ENCODE measurements around the gene TAF11L12. TPM values are rescaled to one million over a fixed set of nuclear protein-coding genes. Genes with fewer than 3 reads are reported as not detected.
"Not testable (repeated sequence)": the region's sequence is repeated elsewhere in the genome, so short reads cannot be mapped to it uniquely, and the experiment has no call there.

TAF11L12 gene
- total RNA-seq (not detected), polyA plus RNA-seq (not detected)
- long read RNA-seq, donor 1 = 0 reads
- long read RNA-seq, donor 2 = 0 reads
- long read RNA-seq, donor 3 = 0 reads

- intact Hi-C loops (cut with DNase I); DNase-seq; H3K36me3 ChIP-seq; H3K4me3 ChIP-seq; H3K27me3 ChIP-seq; H3K27ac ChIP-seq; H3K4me1 ChIP-seq (ENCODE audit: insufficient read depth); H3K9me3 ChIP-seq: not testable (repeated sequence)
- WGBS, 3 donors = 20 to 66% (median 52%) methylated on average over 1 to 2 of the region's 2 CpGs
Observed at GRCh38 chr5:17610092-17610491, at the start of gene TAF11L12. Gene TAF11L12, plus strand, starts transcription at chr5:17610392.

- intact Hi-C loops (cut with DNase I); H3K9me3 ChIP-seq; H3K27ac ChIP-seq; H3K4me1 ChIP-seq (ENCODE audit: insufficient read depth); H3K36me3 ChIP-seq; H3K4me3 ChIP-seq; DNase-seq; H3K27me3 ChIP-seq: not testable (repeated sequence)
- WGBS, 3 donors = no CpG with 5 or more reads among the region's 16 CpGs
Observed at GRCh38 chr5:17585658-17586057, 24.5 kb upstream of the TAF11L12 start, which contains the start of gene TAF11L7. Gene TAF11L7, minus strand, starts transcription at chr5:17585758.

- H3K4me3 ChIP-seq; H3K27me3 ChIP-seq; H3K4me1 ChIP-seq (ENCODE audit: insufficient read depth); DNase-seq; H3K9me3 ChIP-seq; H3K27ac ChIP-seq; H3K36me3 ChIP-seq; intact Hi-C loops (cut with DNase I): not testable (repeated sequence)
- no CpG with 5 or more reads among the region's 16 CpGs for WGBS, 3 donors
Observed at GRCh38 chr5:17590860-17591259, 19.3 kb upstream of the TAF11L12 start, which contains the start of gene TAF11L8. Gene TAF11L8, minus strand, starts transcription at chr5:17590960.

- DNase-seq; H3K36me3 ChIP-seq; intact Hi-C loops (cut with DNase I); H3K9me3 ChIP-seq; H3K27me3 ChIP-seq; H3K27ac ChIP-seq; H3K4me3 ChIP-seq; H3K4me1 ChIP-seq (ENCODE audit: insufficient read depth): not testable (repeated sequence)
- 91 to 97% (median 93%) methylated on average over 10 to 13 of the region's 15 CpGs for WGBS, 3 donors
Observed at GRCh38 chr5:17594255-17594654, 15.9 kb upstream of the TAF11L12 start, which contains the start of gene TAF11L9. Gene TAF11L9, minus strand, starts transcription at chr5:17594394.

GRCh38 chr5:17597728-17598127 is 12.5 kb upstream of the TAF11L12 start, which contains the start of gene TAF11L10:
Gene TAF11L10, minus strand, starts transcription at chr5:17597828.
- H3K4me3 ChIP-seq; H3K4me1 ChIP-seq (ENCODE audit: insufficient read depth); H3K36me3 ChIP-seq; intact Hi-C loops (cut with DNase I); DNase-seq; H3K27me3 ChIP-seq; H3K9me3 ChIP-seq; H3K27ac ChIP-seq: not testable (repeated sequence)
- 100% methylated on average over 3 of the region's 15 CpGs; no CpG with 5 or more reads in 2 of the 3 donors for WGBS, 3 donors

- WGBS, 3 donors = 64 to 70% (median 67%) methylated on average over 6 of the region's 6 CpGs
- H3K4me3 ChIP-seq; H3K36me3 ChIP-seq; H3K27ac ChIP-seq; DNase-seq; intact Hi-C loops (cut with DNase I); H3K9me3 ChIP-seq; H3K27me3 ChIP-seq; H3K4me1 ChIP-seq (ENCODE audit: insufficient read depth): not testable (repeated sequence)
Observed at GRCh38 chr5:17603880-17604279, 6.3 kb upstream of the TAF11L12 start, which contains the start of gene TAF11L11. Gene TAF11L11, plus strand, starts transcription at chr5:17604183.

GRCh38 chr5:17604951-17605350 is 5.2 kb upstream of the TAF11L12 start:
- WGBS, 3 donors = 86 to 88% (median 87%) methylated on average over 14 of the region's 14 CpGs
- H3K4me3 ChIP-seq = no peak overlapping the region
- TF ChIP-seq CTCF (IDR thresholded peaks at IDR 0.05) = no peak
- TF ChIP-seq EP300 (IDR thresholded peaks at IDR 0.05) = no peak
- no peak for TF ChIP-seq POLR2A (IDR thresholded peaks at IDR 0.05)
- H3K27me3 ChIP-seq = no peaks in the 10 kb centered on the region
- no peaks in the 10 kb centered on the region for H3K4me1 ChIP-seq (ENCODE audit: insufficient read depth)
- H3K9me3 ChIP-seq = no peaks in the 10 kb centered on the region
- H3K36me3 ChIP-seq = no peaks in the 10 kb centered on the region
- H3K27ac ChIP-seq = no peak overlapping the region
- intact Hi-C loops (cut with DNase I) = no loop called here
- no peak for DNase-seq

GRCh38 chr5:17607461-17607860 is 2.7 kb upstream of the TAF11L12 start:
- H3K4me3 ChIP-seq; H3K4me1 ChIP-seq (ENCODE audit: insufficient read depth); H3K27me3 ChIP-seq; intact Hi-C loops (cut with DNase I); DNase-seq; H3K36me3 ChIP-seq; H3K9me3 ChIP-seq; H3K27ac ChIP-seq: not testable (repeated sequence)
- 85 to 91% (median 90%) methylated on average over 4 of the region's 4 CpGs for WGBS, 3 donors

Measured in ovary (tissue), 10 donors.